SK-N-MC (cell line): Measurements from ENCODE around the gene AUNIP.
"Not testable (repeated sequence)": the region's sequence is repeated elsewhere in the genome, so short reads cannot be mapped to it uniquely, and the experiment has no call there.

Source experiments
- DNase-seq: peaks from one replicate; pipeline ENCODE4 v3.0.0-alpha.2; 2011; ENCODE audit warnings: low read depth, low spot score
- H3K27ac ChIP-seq: fragments of 200-600 bp; sonication (generic); 2 replicates; pipeline ENCODE4 v1.5.1; 2016; ENCODE audit warnings: mixed run types
- H3K36me3 ChIP-seq: fragments of 200-600 bp; sonication (generic); 2 replicates; pipeline ENCODE4 v1.6.1; 2017; ENCODE audit warnings: antibody characterized with exemption, low read length, mixed read lengths; ENCODE audit not compliant: insufficient read depth
- H3K4me3 ChIP-seq: fragments of 200-600 bp; sonication (generic); 2 replicates; pipeline ENCODE4 v1.5.1; 2016
- H3K9ac ChIP-seq: fragments of 200-600 bp; sonication (generic); 2 replicates; pipeline ENCODE4 v1.8.0; 2017; ENCODE audit warnings: mixed run types, mixed read lengths; ENCODE audit not compliant: insufficient read length
- H3K9me3 ChIP-seq: fragments of 200-600 bp; sonication (generic); 2 replicates; pipeline ENCODE4 v1.6.1; 2017; ENCODE audit warnings: low read depth, mild to moderate bottlenecking, antibody characterized with exemption, low read length, moderate library complexity, mixed read lengths
- EZH2 ChIP-seq: fragments of 200-600 bp; sonication (generic); IDR thresholded peaks from one replicate; pipeline ENCODE4 v1.6.1; 2017; ENCODE audit warnings: antibody characterized with exemption
- FOXP2 ChIP-seq: optimal IDR thresholded peaks from 2 replicates; pipeline ENCODE3; 2011; ENCODE audit warnings: mild to moderate bottlenecking, moderate library complexity; ENCODE audit not compliant: insufficient read depth; ENCODE audit errors: extremely low read length, control extremely low read depth
- POLR2AphosphoS5 ChIP-seq: IDR thresholded peaks from 2 replicates; pipeline ENCODE4 v1.6.1; 2012; ENCODE audit warnings: mild to moderate bottlenecking, low read depth, low read length, borderline replicate concordance

AUNIP gene

GRCh38 chr1:25844536-25845337 is 14.5 kb downstream of the AUNIP start:
- Histone ChIP-seq H3K36me3 (no peaks in the 10 kb centered on the region), H3K9ac (no peak overlapping the region), H3K4me3 (no peak overlapping the region), H3K9me3 (no peaks in the 10 kb centered on the region), H3K27ac (no peak overlapping the region)
- TF ChIP-seq POLR2AphosphoS5 (no peak), EZH2 (no peak), FOXP2 (no peak)
- DNase-seq, result no peak

DNA sequence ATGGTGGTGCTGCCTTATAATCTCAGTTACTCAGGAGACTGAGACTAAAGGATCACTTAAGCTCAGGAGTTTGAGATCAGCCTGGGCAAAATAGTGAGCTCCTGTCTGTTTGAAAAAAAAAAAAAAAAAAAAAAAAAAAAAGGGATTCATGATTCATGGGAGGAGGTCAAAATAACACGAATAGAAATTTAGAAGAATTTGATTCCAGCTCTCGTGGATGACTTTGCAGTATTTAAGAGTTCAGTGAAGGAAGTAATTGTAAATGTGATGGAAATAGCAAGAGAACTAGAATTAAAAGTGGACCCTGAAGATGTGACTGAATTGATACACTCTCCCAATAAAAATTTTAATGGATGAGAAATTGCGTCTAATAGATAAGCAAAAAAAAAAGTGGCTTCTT is 15.8 kb downstream of the AUNIP start:
- Histone ChIP-seq H3K4me3 (no peak overlapping the region), H3K9ac (no peak overlapping the region), H3K36me3 (no peaks in the 10 kb centered on the region), H3K27ac (no peak overlapping the region), H3K9me3 (no peaks in the 10 kb centered on the region)
- no peak for DNase-seq
- TF ChIP-seq POLR2AphosphoS5 (no peak), FOXP2 (no peak), EZH2 (no peak)

- not testable (repeated sequence) for H3K27ac ChIP-seq, DNase-seq, H3K9ac ChIP-seq, H3K9me3 ChIP-seq, H3K4me3 ChIP-seq
- H3K36me3 ChIP-seq, result peaks cover 21% of the 10 kb centered on the region
These were observed 19.4 kb downstream of the AUNIP start for GRCh38 chr1:25839808-25840207.

DNA sequence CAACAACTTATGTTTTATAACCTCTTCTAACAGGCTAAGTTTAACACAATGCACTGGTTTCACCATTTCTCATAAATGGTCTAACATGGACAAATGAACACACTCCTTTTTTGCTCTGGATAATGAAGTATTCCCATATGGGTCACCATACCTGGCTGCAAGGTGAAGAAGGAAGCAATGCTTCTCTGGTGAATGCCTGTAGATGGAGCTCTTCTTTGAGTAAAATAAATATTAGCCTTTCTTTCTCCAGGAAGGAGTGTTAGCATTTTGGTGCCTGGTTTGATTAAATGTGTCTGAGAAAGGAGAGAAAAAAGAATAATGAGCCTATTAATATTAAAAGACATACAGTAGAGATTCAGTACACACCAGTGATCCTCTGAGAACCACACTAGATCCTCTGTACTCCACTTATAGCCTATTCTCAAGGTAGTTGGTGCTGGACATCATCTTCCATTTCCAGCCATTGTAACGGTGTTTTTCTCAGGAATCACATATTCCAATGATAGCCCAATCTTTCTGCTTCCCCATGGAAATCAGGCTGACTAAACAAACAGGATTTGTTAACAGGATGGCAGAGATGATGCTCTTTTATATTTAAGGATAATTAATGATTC is 21.9 kb downstream of the AUNIP start:
- Histone ChIP-seq H3K27ac (no peak overlapping the region), H3K9me3 (no peaks in the 10 kb centered on the region), H3K9ac (no peak overlapping the region), H3K36me3 (peaks cover 38% of the 10 kb centered on the region), H3K4me3 (no peak overlapping the region)
- DNase-seq, result no peak
- TF ChIP-seq FOXP2, result no peak

DNA sequence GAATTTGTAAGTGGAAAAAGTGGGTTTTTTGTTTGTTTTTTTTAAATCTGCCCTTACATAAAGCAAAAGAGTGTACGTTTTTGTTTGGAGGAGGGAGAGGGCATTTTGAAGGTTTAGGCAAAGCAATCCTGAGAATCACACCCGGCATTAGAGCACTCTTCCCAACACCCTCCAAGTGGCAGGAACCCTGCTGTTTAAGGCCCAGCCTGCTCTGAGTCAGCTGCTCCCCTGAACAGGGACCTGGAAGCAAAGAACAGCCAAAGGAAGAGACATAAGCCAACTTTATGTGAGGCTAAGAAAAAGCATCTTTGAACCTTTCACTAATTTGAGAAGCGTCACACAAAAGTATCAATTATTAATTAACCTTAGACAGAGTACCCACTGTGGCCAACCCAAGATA is 22.6 kb downstream of the AUNIP start:
- no peak for DNase-seq
- H3K27ac ChIP-seq, result no peak overlapping the region
- peaks cover 45% of the 10 kb centered on the region for H3K36me3 ChIP-seq
- no peak overlapping the region for H3K4me3 ChIP-seq
- H3K9me3 ChIP-seq, result no peaks in the 10 kb centered on the region
- H3K9ac ChIP-seq, result no peak overlapping the region
- no peak for TF ChIP-seq EZH2
- no peak for TF ChIP-seq FOXP2
- no peak for TF ChIP-seq POLR2AphosphoS5

GRCh38 chr1:25834894-25835293 is 24.4 kb downstream of the AUNIP start:
- Histone ChIP-seq H3K27ac (no peak overlapping the region), H3K9ac (no peak overlapping the region), H3K4me3 (no peak overlapping the region), H3K9me3 (no peaks in the 10 kb centered on the region), H3K36me3 (peaks cover 62% of the 10 kb centered on the region)
- DNase-seq, result no peak
- TF ChIP-seq EZH2 (no peak), FOXP2 (no peak), POLR2AphosphoS5 (no peak)

- Histone ChIP-seq H3K27ac (no peak overlapping the region), H3K4me3 (no peak overlapping the region), H3K36me3 (peaks cover 75% of the 10 kb centered on the region), H3K9ac (no peak overlapping the region), H3K9me3 (no peaks in the 10 kb centered on the region)
- no peak for TF ChIP-seq FOXP2
- no peak for TF ChIP-seq EZH2
- no peak for TF ChIP-seq POLR2AphosphoS5
- DNase-seq, result no peak
These were observed 26.1 kb downstream of the AUNIP start for GRCh38 chr1:25833158-25833557.

DNA sequence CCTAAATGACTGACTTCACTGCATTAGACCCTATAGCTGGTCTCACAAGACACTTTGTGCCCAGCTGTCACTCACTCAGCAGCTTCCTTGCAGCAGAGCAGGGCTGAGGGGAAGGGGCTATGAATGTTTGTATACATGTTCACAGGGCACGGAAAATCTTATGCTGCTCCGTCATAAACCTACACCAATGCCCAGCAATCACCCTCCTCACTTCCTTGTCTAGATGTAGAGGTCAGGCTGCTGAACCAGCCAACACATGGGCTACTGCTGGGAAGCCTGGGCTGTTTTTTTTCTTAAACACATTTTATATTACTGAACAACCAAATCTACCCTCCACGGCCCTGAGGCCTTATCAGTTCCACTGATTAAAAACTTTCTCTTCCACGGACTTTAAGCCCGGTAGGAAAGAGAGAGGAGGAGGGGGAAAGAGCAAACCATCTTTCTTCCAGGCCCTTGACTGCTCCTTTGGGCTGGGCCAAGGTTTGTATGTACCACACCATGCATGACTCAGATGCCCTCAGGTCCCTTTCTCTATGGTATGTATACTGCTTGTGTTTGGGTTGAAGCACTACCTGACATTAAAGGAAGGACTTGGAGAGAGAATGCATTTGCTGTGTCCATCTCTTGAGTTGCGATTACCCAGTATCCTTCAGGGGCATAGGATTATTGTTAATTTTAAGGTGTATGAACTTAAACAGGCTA is 26.8 kb downstream of the AUNIP start:
- no peak for DNase-seq
- Histone ChIP-seq H3K9me3 (no peaks in the 10 kb centered on the region), H3K4me3 (no peak overlapping the region), H3K9ac (no peak overlapping the region), H3K27ac (no peak overlapping the region), H3K36me3 (peaks cover 79% of the 10 kb centered on the region)
- TF ChIP-seq POLR2AphosphoS5 (no peak), EZH2 (no peak), FOXP2 (no peak)

GRCh38 chr1:25831569-25832196 is 27.6 kb downstream of the AUNIP start:
- TF ChIP-seq FOXP2, result no peak
- no peak for TF ChIP-seq EZH2
- no peak for TF ChIP-seq POLR2AphosphoS5
- no peak for DNase-seq
- H3K27ac ChIP-seq, result no peak overlapping the region
- peaks cover 75% of the 10 kb centered on the region for H3K36me3 ChIP-seq
- H3K9ac ChIP-seq, result no peak overlapping the region
- H3K9me3 ChIP-seq, result no peaks in the 10 kb centered on the region
- no peak overlapping the region for H3K4me3 ChIP-seq
